GM18873 (cell line): ENCODE data around the gene PARD6B.

ENCODE experiments used
- ATAC-seq: cut with Tn5 transposase; IDR thresholded peaks from one replicate; pipeline ENCODE4 v1.9.1; 2021; ENCODE audit warnings: mild to moderate bottlenecking, moderate library complexity, moderate number of reproducible peaks; ENCODE audit not compliant: unreplicated experiment, low FRiP score

PARD6B gene

GRCh38 chr20:50721881-50722281 is 9.5 kb upstream of the PARD6B start:
- no peak for ATAC-seq

GRCh38 chr20:50722424-50723155 is 8.8 kb upstream of the PARD6B start:
- no peak for ATAC-seq

DNA sequence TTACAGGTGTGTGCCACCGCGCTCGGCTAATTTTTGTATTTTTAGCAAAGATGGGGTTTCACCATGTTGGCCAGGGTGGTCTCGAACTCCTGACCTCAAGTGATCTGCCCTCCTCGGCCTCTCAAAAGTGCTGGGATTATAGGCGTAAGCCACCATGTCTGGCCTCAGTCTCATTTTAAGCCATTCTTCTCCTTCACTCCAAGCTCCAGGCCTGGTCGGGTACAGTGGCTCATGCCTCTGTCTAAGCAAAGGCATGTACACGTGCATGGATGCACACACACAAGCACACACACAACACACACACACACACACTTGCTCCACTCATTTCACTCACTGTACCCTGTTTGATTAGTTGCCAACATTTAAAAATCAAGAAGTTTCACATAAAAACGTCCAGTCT is 7.7 kb upstream of the PARD6B start:
- ATAC-seq: no peak

DNA sequence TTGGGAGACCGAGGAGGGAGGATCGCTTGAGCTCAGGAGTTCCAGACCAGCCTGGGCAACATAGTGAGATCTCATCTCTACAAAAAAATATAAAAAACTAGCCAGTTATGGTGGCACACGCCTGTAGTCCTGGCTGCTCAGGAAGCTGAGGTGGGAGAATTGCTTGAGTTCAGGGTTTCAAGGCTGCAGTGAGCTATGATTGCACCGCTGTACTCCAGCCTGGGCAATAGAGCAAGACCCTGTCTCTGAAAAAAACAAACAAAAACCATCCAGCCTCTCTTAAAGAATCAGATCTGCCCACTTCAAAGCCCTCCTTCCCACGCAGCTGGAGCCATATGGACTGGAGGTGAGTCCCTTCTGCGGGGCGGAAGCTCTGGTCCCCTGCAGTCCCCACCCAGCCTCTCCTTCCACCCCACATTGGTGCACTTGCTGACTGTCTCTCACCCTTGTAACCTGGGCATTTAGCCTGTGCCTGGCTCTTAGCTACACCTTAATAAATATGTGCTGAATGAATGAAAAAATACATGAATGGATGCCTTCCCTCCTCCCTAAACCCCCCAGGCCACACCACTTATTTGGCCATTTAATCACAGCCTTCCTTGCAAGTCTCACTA is 7.2 kb upstream of the PARD6B start:
- ATAC-seq: no peak

GRCh38 chr20:50724851-50725723 is 6.3 kb upstream of the PARD6B start:
- no peak for ATAC-seq

DNA sequence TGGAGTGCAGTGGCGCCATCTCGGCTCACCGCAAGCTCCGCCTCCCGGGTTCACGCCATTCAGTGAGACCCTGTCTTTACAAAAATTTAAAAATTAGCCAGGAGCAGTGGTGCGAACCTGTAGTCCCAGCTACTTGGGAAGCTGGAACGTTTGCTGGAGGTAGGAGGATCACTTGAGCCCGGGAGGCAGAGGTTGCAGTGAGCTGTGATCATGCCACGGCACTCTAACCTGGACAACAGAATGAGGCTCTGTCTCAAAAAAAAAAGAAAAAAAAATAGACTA is 5.7 kb upstream of the PARD6B start:
- no peak for ATAC-seq

DNA sequence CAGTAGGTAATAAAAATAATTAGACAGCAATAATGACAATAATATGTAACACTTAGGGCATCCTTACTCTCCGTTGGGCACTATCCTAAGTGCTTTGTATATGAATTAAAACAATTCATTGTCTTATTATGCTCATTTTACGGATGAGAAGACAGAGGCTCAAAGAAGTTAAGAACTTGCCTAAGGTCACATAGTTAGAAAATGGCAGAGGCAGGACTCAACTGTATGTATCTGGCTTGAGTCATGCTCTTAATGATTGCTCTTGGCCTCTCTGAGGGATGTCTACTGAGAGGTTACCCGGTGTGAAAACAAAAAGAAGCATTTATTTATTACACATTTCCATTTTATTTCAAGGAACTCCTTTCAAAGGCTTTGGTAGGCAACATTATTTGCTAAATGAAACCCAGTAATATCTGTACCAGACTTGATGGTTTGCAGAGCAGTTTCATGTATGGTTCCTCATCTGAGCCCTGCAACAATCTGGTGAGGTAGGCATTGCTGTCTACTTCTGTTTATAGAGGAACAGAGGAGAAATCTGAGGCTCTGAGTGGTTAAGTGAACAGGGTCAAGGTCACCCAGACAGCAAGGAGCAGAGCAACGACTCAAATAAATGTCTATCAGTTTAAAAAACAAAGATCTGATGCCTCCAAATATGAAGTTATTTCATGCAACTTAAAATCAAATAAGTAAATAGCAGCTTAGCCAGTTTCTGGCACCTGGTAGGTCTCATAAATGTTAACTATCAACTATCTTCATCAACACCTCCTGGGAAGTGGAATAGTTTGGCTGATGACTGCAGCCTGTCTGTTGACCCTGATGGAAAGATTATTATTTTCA is 4.2 kb upstream of the PARD6B start:
- ATAC-seq: no peak

DNA sequence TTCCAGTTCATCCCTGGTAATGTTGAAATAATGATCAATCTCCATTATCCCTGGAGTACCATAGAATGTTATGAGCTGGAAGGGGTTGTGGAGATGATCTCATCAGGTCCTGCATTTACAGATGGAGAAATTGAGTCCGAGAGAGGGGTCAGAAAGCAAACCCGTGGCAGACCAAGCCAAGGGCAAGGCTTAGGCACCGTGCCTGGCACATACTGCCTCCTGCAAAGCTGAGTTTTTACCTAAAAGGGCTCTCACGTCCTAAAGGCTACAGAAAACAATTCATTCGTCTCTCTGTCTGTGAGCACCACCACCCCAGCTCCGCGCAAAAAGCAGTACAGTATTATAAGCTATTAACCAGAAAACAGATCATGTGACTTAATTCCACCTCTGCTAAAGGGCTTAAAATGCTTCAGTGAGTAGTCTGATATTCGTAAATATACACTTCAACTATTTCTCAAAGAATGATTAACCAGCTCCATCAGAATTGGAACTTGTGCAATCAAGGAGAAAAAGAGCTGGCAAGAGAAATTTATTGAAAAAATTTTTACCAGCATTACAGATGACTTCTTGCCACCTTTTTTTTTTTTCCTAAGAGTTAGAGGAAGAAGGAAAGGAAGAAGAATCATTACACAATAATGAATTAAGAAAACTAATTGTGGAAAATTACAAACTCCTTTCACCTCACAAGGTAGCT is 3.4 kb upstream of the PARD6B start:
- ATAC-seq: no peak

- no peak for ATAC-seq
Observed at GRCh38 chr20:50728486-50728980, 2.8 kb upstream of the PARD6B start.

GRCh38 chr20:50728981-50729874 is 2.2 kb upstream of the PARD6B start:
- ATAC-seq: no peak

DNA sequence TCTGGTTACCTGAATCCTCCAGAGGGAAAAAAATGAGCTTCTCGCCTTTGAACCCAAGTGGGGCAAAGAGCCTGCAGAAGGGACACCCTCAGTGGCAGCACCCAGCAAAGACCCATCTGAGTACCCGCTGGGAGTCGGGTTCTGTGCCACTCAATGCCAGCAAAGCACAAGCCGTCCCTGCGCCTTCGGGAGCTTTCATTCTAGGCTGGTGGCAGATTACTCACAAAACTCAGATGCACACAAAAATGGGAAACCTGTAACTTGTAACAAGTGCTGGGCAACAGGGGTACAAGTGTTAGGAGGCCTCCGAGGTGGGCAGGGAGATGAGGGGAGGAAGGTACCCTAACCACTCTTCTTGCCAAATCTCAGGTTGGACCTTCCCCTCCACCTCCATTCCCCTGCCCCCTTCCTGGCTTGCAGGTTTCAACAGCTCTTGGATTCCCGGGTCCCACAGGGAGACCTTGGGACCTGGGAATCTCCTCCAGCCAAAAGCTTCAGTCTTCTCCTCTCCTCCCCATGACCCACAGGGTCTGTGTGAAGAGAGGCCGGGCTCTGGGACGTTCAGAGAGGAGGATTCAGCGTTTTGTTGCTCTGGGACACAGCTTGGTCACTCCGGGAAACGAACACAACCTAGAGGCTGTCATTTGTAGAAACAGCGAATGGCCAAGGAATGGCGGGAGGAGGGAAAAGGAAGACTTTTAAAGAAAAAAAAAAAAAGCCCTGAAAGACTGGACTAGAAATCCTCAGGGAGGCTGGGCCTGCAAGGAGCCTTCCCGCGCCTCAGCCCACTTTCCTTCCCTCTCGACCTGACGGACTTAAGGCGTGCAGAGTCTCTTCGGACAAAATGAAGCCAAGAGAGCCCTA is 1.2 kb upstream of the PARD6B start:
- ATAC-seq: no peak

DNA sequence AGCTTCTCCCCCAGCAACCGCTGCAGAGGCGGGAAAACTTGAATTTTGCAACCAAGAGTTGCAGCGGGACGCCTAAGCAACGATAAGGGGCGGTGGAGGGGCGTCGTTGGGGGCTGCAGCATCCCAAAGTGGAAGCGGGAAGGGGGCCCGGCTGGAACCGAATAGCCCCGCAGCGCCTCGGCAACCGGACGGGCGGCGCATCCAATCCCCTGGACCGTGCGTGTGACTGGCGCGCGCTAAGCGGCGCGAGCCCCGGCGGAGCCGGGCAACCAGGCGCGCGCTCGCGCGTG is 670 bp upstream of the PARD6B start:
- no peak for ATAC-seq

- no peak for ATAC-seq
Observed at GRCh38 chr20:50731930-50732690, 730 bp downstream of the PARD6B start.

DNA sequence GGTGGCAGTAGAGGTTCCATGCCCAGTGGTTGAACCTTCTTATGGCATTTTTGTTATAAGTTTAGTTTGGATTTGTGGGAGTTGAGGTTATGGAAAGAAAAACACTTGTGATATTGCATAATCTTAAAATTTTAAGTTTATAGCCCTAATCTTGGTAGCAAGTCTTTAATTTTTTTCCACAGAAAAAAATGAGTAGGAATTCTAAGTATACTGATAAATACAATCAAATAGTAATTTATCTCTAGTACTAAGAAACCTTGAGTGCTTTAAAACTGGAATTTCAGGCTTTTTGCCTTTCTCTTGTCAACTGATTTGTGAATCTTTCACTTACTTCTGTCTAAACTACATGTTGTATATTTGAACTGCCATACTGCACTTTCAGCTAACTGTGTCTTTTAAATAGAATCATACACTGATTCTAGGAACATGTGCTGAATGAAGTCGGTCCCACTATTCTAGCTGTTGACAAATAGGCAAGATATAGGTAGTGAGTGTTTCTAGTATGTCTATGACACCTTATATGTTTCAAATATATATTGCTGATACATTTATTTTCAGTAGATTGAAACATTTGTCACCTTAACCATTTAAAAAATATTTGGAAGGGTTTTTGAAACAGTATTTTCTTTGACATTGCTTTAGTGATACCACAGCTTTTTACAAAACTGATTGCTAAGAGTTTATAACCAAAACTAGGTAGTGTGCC is 2.4 kb downstream of the PARD6B start:
- ATAC-seq: no peak

DNA sequence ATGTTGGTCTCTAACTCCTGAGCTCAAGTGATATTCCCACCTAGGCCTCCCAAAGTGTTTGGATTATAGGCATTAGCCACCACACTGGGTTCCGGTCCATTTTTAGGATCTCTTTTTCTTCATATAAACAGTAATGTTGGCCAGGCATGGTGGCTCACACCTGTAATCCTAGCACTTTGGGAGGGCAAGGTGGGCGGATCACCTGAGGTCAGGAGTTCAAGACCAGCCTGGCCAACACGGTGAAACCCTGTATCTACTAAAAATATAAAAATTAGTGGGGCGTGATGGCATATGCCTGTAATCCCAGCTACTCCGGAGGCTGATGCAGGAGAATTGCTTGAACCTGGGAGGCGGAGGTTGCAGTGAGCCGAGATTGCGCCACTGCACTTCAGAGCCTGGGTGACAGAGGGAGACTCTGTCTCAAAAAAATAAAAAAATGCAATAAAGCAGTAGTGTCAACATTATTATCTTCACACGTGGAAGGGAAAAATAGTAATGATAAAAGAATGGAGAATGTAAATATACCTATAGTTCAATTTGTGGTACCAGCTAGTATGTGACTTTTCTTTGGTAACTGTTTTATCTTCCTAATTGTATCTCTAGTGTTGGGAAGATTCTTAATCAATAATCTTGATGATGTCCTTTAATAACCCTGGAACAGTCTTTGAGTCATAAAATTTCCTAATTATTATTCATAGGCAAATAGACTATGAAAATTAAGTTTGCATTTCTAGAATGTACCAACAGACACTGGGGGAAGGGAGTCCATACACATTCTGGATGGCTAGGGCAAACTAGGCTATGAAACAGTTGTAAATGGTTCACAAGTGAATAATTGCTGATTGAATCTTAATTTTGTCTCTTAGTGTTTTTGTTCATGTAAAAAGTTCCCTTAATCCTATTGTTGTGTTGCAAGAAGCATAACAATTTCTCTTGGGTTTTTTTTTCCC is 3.6 kb downstream of the PARD6B start:
- no peak for ATAC-seq

DNA sequence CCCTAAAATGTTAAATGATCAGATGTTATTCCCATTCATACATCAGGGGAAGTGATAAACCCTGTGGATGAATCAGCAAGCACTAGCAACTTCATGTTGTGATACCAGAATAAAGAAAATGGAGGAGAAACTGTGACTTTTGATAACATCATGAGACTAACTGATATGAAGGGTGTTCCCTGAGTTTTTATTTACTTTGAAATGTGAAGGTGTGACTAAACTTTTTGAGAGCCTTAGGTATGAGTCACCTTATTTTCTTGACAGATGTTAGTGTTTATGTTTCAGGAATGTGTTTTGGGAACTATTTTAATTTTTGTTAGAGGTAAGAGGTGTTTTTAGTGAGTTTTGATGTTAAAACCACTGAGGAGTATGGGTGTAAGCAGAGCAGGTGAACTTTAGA is 4.4 kb downstream of the PARD6B start:
- ATAC-seq: no peak
